ENCODE data around the gene ACBD4.

DNA sequence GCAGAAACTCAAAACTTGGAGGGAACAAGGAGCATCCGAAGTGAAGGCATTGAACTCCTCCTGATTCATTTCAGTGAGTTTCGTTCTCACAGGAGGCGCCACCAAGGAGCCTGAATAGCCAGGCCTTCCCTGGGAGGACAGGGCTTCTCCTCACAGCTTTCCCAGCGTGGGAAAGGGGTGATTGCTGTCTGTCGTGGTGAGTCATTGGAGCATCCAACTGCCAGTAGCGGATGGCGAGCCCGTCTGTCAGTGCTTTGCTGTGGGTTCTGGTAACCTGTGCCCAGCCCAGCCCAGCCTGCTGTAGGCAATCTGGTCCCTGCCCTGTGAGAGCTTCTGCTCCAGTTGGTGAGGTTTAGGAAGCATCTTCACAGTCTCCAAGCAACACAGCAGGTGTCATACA lies 31.5 kb upstream of the ACBD4 start:
- no peak for TF ChIP-seq POLR2A (IDR thresholded peaks at IDR 0.05)
- TF ChIP-seq CTCF (IDR thresholded peaks at IDR 0.05): no peak

All from body of pancreas (tissue), 4 donors.